SH-SY5Y (cell line): ENCODE measurements around the gene PXMP4.

Experiments
- GATA2 ChIP-seq: IDR thresholded peaks from 2 replicates; pipeline ENCODE4 v1.6.1; 2011; ENCODE audit warnings: mild to moderate bottlenecking, low read depth, low read length
- GATA3 ChIP-seq: IDR thresholded peaks from 2 replicates; pipeline ENCODE4 v1.6.1; 2011; ENCODE audit warnings: low read depth, mild to moderate bottlenecking, low read length, moderate library complexity

DNA sequence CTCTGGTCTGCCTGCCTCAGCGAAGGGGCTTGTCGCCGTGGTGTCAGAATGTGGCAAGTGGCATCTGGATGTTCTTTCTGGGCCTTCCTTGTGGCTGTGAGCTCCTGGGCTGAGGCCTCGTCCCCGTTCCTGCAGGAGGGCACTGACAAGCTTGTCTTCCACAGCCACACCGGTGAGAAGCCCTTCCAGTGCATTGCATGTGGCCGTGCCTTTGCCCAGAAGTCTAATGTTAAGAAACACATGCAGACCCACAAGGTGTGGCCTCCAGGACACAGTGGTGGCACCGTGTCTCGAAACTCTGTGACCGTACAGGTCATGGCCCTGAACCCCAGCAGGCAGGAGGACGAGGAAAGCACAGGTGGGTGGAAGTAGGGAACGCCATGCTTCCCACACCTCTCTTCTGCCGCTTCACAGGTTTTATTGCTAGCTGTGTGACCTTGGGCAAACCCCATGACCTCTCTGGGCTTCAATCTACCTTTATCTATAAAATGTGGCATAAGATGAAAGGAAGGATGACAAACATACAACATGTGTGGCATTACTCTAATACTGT lies 41.7 kb upstream of the PXMP4 start:
- TF ChIP-seq GATA3 (no peak), GATA2 (no peak)
